ENCODE results near the gene AVPR1B.

GRCh38 chr1:206094024-206094423 is 23.2 kb downstream of the AVPR1B start:
- TF ChIP-seq CTCF (conservative IDR thresholded peaks at IDR 0.05; ENCODE audit: low read length) (no peak), EZH2phosphoT487 (IDR thresholded peaks at IDR 0.05; ENCODE audit: borderline replicate concordance, low read depth, low read length) (no peak)

Measured in OCI-LY7 (cell line).